SK-N-MC (cell line): Measurements from ENCODE around the gene RYR3.
"Not testable (repeated sequence)": the region's sequence is repeated elsewhere in the genome, so short reads cannot be mapped to it uniquely, and the experiment has no call there.

Source experiments
- EZH2 ChIP-seq: fragments of 200-600 bp; sonication (generic); IDR thresholded peaks from one replicate; pipeline ENCODE4 v1.6.1; 2017; ENCODE audit warnings: antibody characterized with exemption
- FOXP2 ChIP-seq: optimal IDR thresholded peaks from 2 replicates; pipeline ENCODE3; 2011; ENCODE audit warnings: mild to moderate bottlenecking, moderate library complexity; ENCODE audit not compliant: insufficient read depth; ENCODE audit errors: extremely low read length, control extremely low read depth
- POLR2AphosphoS5 ChIP-seq: IDR thresholded peaks from 2 replicates; pipeline ENCODE4 v1.6.1; 2012; ENCODE audit warnings: mild to moderate bottlenecking, low read depth, low read length, borderline replicate concordance

GRCh38 chr15:33577911-33578310 lies 267.1 kb downstream of the RYR3 start:
- TF ChIP-seq POLR2AphosphoS5, EZH2, FOXP2: not testable (repeated sequence)
